HEK293 (cell line): ENCODE results near the gene REEP6.

Source experiments
- MZF1 ChIP-seq: fragments of 450-650 bp; formaldehyde crosslinking; IDR thresholded peaks from 2 replicates; pipeline ENCODE4 v1.5.1; 2017; ENCODE audit warnings: missing biosample characterization, missing genetic modification characterization, borderline replicate concordance
- ZNF133 ChIP-seq: fragments of 450-650 bp; formaldehyde crosslinking; IDR thresholded peaks from 2 replicates; pipeline ENCODE4 v1.5.1; 2016; ENCODE audit warnings: missing biosample characterization, missing genetic modification characterization
- ZNF274 ChIP-seq, 2 experiments: fragments of 200-500 bp in 1 of 2; fragments of 450-650 bp in 1 of 2; sonication (Bioruptor generic) in 1 of 2; formaldehyde crosslinking in 1 of 2; IDR thresholded peaks; 2 replicates each; pipeline versions ENCODE4 v1.5.1 to v1.6.1; 2014 to 2016; ENCODE audit warnings: borderline replicate concordance in 1 of 2, inconsistent platforms in 1 of 2, low read length in 1 of 2, missing biosample characterization in 1 of 2, missing genetic modification characterization in 1 of 2
- ZNF600 ChIP-seq: fragments of 450-650 bp; formaldehyde crosslinking; IDR thresholded peaks from 2 replicates; pipeline ENCODE4 v1.5.1; 2016; ENCODE audit warnings: missing biosample characterization, missing genetic modification characterization
- ZNF670 ChIP-seq: fragments of 450-650 bp; formaldehyde crosslinking; IDR thresholded peaks from 2 replicates; pipeline ENCODE4 v1.5.1; 2016; ENCODE audit warnings: missing biosample characterization, missing genetic modification characterization, low read depth
- TF ChIP-seq, protein P1 (sequence below): fragments of 450-650 bp; formaldehyde crosslinking; IDR thresholded peaks from 2 replicates; pipeline ENCODE4 v1.5.1; 2016; ENCODE audit warnings: missing biosample characterization, missing genetic modification characterization

DNA sequence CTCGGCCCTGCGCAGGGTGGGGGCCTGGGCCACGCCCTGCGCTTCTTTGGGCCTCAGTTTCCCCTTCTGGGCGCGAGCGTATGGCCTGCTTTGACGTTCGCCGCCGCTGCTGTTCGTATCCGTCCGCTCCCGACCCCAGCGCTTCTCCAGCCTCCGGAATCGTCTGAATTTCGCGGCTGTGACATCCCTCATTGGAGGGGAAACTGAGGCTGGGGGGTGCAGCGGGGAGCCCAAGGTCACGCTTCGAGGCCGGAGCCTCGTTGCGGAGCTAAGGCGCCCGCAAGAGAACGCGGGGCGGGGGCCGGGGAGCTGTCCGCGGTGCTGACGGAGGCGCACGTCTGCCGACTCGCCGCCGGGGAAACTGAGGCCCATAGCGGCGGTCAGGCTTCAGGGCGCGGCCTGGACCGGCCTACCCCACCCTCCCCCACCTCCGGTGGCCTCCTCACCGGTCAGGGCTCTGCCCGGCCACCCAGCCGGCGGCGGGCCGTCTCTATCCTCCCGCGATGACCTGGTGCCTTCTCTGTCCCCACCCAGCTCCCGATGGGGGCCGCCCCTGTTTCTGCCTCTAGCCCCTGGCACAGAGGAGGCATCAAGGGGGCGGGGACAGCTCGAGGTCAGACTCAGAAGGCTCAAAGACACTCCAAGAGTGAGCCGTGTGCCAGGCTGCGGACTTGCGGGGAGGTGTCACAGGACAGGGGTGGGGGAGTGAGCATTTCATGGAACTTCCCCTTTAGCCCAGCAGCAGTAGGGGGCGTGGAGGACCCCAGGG, 44.1 kb upstream of the REEP6 start:
- TF ChIP-seq, protein P1, sequence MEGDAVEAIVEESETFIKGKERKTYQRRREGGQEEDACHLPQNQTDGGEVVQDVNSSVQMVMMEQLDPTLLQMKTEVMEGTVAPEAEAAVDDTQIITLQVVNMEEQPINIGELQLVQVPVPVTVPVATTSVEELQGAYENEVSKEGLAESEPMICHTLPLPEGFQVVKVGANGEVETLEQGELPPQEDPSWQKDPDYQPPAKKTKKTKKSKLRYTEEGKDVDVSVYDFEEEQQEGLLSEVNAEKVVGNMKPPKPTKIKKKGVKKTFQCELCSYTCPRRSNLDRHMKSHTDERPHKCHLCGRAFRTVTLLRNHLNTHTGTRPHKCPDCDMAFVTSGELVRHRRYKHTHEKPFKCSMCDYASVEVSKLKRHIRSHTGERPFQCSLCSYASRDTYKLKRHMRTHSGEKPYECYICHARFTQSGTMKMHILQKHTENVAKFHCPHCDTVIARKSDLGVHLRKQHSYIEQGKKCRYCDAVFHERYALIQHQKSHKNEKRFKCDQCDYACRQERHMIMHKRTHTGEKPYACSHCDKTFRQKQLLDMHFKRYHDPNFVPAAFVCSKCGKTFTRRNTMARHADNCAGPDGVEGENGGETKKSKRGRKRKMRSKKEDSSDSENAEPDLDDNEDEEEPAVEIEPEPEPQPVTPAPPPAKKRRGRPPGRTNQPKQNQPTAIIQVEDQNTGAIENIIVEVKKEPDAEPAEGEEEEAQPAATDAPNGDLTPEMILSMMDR (tag by site-specific recombination), result no peak
- TF ChIP-seq ZNF274 (IDR thresholded peaks at IDR 0.05; ENCODE audit: low read length), result no peak
- no peak for TF ChIP-seq ZNF274 (tag by site-specific recombination; IDR thresholded peaks at IDR 0.05; ENCODE audit: borderline replicate concordance)
- no peak for TF ChIP-seq ZNF600 (tag by site-specific recombination)
- TF ChIP-seq ZNF670 (tag by site-specific recombination), result no peak
- no peak for TF ChIP-seq ZNF133 (tag by site-specific recombination)
- no peak for TF ChIP-seq MZF1
